ENCODE data around the gene VSIR. TPM values are rescaled to one million over a fixed set of nuclear protein-coding genes. Genes with fewer than 3 reads are reported as not detected.

Gene VSIR
- total and polyA plus RNA-seq, 10 of the 15 experiments (the other 5 are each of a cell fraction or from before 2014, with no cell fraction given): 0.19 to 12.5 (median 6.7) TPM

DNA sequence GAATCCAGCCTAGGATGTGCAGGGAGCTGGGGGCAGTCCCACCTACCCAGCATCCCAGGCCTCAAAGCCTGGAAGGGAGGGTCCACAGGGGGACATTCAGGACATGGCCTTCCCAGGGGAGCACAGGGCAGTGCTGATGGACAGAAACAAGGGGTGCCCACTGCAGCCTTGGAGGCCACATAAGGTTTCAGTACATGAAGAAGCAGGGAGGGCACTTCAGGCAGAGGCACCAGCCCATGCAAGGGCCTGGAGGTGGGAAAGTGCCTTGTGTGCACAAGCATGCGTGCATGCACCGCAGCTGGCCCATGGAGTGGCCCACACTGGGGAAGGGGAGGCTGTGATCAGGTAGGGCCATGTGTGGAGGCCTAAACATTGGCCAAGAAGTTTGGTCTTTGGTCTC, 62.8 kb downstream of the VSIR start:
- SMC1A ChIA-PET (ENCODE audit: uncharacterized antibody, unreplicated experiment): interaction anchor here (2.2 kb wide), 1 partner anchor 12 kb away, joined by 9 read pairs; no protein-coding TSS in a partner anchor
- Histone ChIP-seq H3K9me3 (replicated peaks; ENCODE audit: control insufficient read depth, insufficient read depth, low read length) (no peaks in the 10 kb centered on the region), H3K4me1 (ENCODE audit: control insufficient read depth, insufficient read depth, low read length) (peaks cover 26% of the 10 kb centered on the region), H3K79me2 (ENCODE audit: control insufficient read depth, insufficient read depth, low read length) (no peaks in the 10 kb centered on the region), H2AFZ (ENCODE audit: control insufficient read depth, low read depth, low read length) (no peak overlapping the region), H4K20me1 (ENCODE audit: control insufficient read depth, insufficient read depth) (no peaks in the 10 kb centered on the region), H3K36me3 (ENCODE audit: control insufficient read depth in 2 of 2, insufficient read depth in 2 of 2, low read length in 1 of 2) (no peaks in the 10 kb centered on the region), H3K9ac (ENCODE audit: control insufficient read depth, insufficient read depth, low read length) (no peak overlapping the region), H3K27me3 (replicated peaks in 1 of 2; ENCODE audit: control insufficient read depth in 2 of 2, insufficient read depth in 2 of 2, low read length in 1 of 2) (no peaks in the 10 kb centered on the region), H3K4me3 (no peak overlapping the region), H3K27ac (ENCODE audit: control insufficient read depth, insufficient read depth) (no peak overlapping the region), H3K4me2 (ENCODE audit: control insufficient read depth, insufficient read depth) (no peak overlapping the region)
- no peak for FAIRE-seq
- RAD21 ChIA-PET (ENCODE audit: unreplicated experiment): no interaction called here
- intact Hi-C loops (cut with micrococcal nuclease; ENCODE audit: unreplicated experiment): no loop called here
- WGBS (ENCODE audit: insufficient coverage, insufficient replicate concordance, low lambda C conversion rate, missing lambda C conversion rate): 100% methylated on average over 2 of the region's 2 CpGs
- BruUV-seq (replicated peaks): no TSS peak
- CTCF ChIA-PET: interaction anchor here (1.1 to 5.3 kb wide), 3 partner anchors 13 to 186 kb away, joined by 3 to 25 read pairs (median 7); no protein-coding TSS in a partner anchor
- no peak for ATAC-seq
- POLR2A ChIA-PET: no interaction called here
- in situ Hi-C loops (cut with MboI): no loop called here
- no peak for DNase-seq (ENCODE audit: low read depth, low spot score)
- no peak for TF ChIP-seq BMI1 (IDR thresholded peaks at IDR 0.05; ENCODE audit: borderline replicate concordance)
- no peak for TF ChIP-seq TCF12 (IDR thresholded peaks at IDR 0.05; ENCODE audit: low read depth, low read length)

DNA sequence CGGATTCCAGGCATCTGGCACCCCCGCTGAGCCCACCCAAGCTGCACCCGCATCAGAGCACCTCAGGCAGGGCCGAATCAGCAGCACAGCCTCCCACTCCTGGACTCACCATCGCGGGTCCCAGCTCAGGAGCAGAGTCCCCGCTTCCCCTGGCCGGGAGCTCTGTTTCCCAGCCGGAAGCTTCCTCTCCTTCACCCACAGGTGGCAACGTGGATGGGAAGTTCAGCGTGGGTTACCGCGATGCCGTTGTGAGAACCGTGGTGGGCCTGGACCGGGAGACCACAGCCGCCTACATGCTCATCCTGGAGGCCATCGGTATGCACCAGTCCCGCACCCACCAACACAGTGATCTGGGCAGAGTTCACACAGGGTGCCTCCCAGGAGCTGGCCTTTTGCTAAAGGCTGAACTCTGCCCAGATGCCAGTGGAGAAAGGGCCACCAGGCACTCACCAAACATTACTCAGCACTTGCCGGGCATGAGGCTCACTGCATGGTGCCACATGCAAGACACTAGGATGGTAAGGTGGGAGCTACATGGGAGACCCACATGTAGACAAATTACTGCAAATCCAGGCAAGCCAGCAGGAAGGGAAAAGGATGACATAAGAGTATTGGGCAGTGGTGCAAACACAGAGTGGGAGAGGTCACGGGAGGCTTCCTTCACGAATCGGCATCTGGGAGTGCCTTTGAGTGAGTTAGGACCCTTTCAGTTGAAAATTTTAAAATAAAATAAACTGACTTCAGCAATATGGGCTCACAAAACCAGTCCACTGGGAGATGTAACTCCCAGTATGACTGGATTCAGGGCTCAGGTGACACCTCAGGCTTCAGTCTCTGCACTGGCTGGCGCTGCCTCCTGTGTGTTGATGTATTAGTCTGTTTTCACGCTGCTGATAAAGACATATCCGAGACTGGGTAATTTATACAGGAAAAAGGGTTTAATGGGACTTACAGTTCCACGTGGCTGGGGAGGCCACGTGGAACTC, 64.1 kb downstream of the VSIR start:
- H3K27ac ChIP-seq (ENCODE audit: control insufficient read depth, insufficient read depth): no peak overlapping the region
- H3K9ac ChIP-seq (ENCODE audit: control insufficient read depth, insufficient read depth, low read length): no peak overlapping the region
- CTCF ChIA-PET: interaction anchor here (0.6 to 6.3 kb wide), 44 partner anchors 10 to 402 kb away, joined by 3 to 116 read pairs (median 5); partner anchors contain the start of genes C10orf105, SLC29A3 and VSIR
- H3K27me3 ChIP-seq (replicated peaks in 1 of 2; ENCODE audit: control insufficient read depth in 2 of 2, insufficient read depth in 2 of 2, low read length in 1 of 2): no peaks in the 10 kb centered on the region
- SMC1A ChIA-PET (ENCODE audit: uncharacterized antibody, unreplicated experiment): interaction anchor here (0.6 to 4.3 kb wide), 22 partner anchors 11 to 396 kb away, joined by 3 to 51 read pairs (median 4); partner anchors contain the start of genes SLC29A3 and VSIR
- H3K4me2 ChIP-seq (ENCODE audit: control insufficient read depth, insufficient read depth): no peak overlapping the region
- intact Hi-C loops (cut with micrococcal nuclease; ENCODE audit: unreplicated experiment): loop anchor here (2.0 to 5.0 kb wide), 4 partner anchors 103 to 390 kb away; partner anchors contain the start of gene SLC29A3
- H3K9me3 ChIP-seq (replicated peaks; ENCODE audit: control insufficient read depth, insufficient read depth, low read length): no peaks in the 10 kb centered on the region
- peak; percentile 39; the same call in 2 of the 3 replicates for ATAC-seq
- no peak overlapping the region for H3K4me3 ChIP-seq
- no peaks in the 10 kb centered on the region for H3K79me2 ChIP-seq (ENCODE audit: control insufficient read depth, insufficient read depth, low read length)
- BruUV-seq (replicated peaks): no TSS peak
- POLR2A ChIA-PET: interaction anchor here (1.0 kb wide), 1 partner anchor 104 kb away, joined by 3 read pairs; no protein-coding TSS in a partner anchor
- TF ChIP-seq, protein P1, sequence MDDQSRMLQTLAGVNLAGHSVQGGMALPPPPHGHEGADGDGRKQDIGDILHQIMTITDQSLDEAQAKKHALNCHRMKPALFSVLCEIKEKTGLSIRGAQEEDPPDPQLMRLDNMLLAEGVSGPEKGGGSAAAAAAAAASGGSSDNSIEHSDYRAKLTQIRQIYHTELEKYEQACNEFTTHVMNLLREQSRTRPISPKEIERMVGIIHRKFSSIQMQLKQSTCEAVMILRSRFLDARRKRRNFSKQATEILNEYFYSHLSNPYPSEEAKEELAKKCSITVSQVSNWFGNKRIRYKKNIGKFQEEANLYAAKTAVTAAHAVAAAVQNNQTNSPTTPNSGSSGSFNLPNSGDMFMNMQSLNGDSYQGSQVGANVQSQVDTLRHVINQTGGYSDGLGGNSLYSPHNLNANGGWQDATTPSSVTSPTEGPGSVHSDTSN (IDR thresholded peaks at IDR 0.05; ENCODE audit: insufficient replicate concordance, low read depth, low read length): no peak
- TF ChIP-seq MEF2B (IDR thresholded peaks at IDR 0.05; ENCODE audit: partially characterized antibody, poor library complexity, severe bottlenecking): peak; percentile 55
- no peak for FAIRE-seq
- H3K4me1 ChIP-seq (ENCODE audit: control insufficient read depth, insufficient read depth, low read length): peaks cover 17% of the 10 kb centered on the region
- no peak for DNase-seq (ENCODE audit: low read depth, low spot score)
- in situ Hi-C loops (cut with MboI): loop anchor here (10.0 kb wide), 1 partner anchor 324 kb away; no protein-coding TSS in a partner anchor
- H2AFZ ChIP-seq (ENCODE audit: control insufficient read depth, low read depth, low read length): no peak overlapping the region
- no peaks in the 10 kb centered on the region for H3K36me3 ChIP-seq (ENCODE audit: control insufficient read depth in 2 of 2, insufficient read depth in 2 of 2, low read length in 1 of 2)
- RAD21 ChIA-PET (ENCODE audit: unreplicated experiment): interaction anchor here (0.6 to 3.1 kb wide), 26 partner anchors 11 to 400 kb away, joined by 3 to 32 read pairs (median 4); partner anchors contain the start of gene SLC29A3
- H4K20me1 ChIP-seq (ENCODE audit: control insufficient read depth, insufficient read depth): no peaks in the 10 kb centered on the region
- WGBS (ENCODE audit: insufficient coverage, insufficient replicate concordance, low lambda C conversion rate, missing lambda C conversion rate): 44% methylated on average over 28 of the region's 28 CpGs
